ENCODE measurements around the gene HRAS. TPM values are rescaled to one million over a fixed set of nuclear protein-coding genes. Genes with fewer than 3 reads are reported as not detected.

Gene HRAS
- total RNA-seq, 5 donors from 2014 or later (not counting 1 experiment from before 2014, with no cell fraction given) = 27.6 to 53.4 (median 47.6) TPM

- Mint-ChIP-seq H3K36me3 (no peaks in the 10 kb centered on the region), H3K27ac (no peak overlapping the region), H3K4me1 (peaks cover under 1 to 18% (median 16%) of the 10 kb centered on the region in 3 donors), H3K9me3 (no peaks in the 10 kb centered on the region), H3K4me3 (no peak overlapping the region), H3K27me3 (no peaks in the 10 kb centered on the region)
- POLR2A ChIA-PET = no interaction called here
- Histone ChIP-seq H3K4me3 (ENCODE audit: control insufficient read depth in 1 of 2, extremely low read depth in 1 of 2, low read length in 1 of 2) (no peak overlapping the region), H3K36me3 (ENCODE audit: control insufficient read depth in 2 of 2, extremely low read depth in 1 of 2, insufficient read depth in 1 of 2, low read length in 1 of 2) (peaks cover 0 to 4% of the 10 kb centered on the region in 2 donors), H3K9me3 (no peaks in the 10 kb centered on the region), H3K4me1 (ENCODE audit: control insufficient read depth in 1 of 2, extremely low read depth in 1 of 2, insufficient read depth in 2 of 2, low read length in 2 of 2) (peaks cover 7 to 23% of the 10 kb centered on the region in 2 experiments), H3K27ac (ENCODE audit: low read length) (no peak overlapping the region), H3K27me3 (replicated peaks in 1 of 2; ENCODE audit: control insufficient read depth in 2 of 2, extremely low read depth in 1 of 2, insufficient read depth in 2 of 2, low read length in 1 of 2) (peaks cover 0 to 3% of the 10 kb centered on the region in 2 experiments)
- CTCF ChIA-PET = no interaction called here
- 84% methylated on average over 16 of the region's 20 CpGs for WGBS (ENCODE audit: insufficient coverage)
- no peak for ATAC-seq (replicated peaks in 1 of 4)
- no peak for DNase-seq
These were observed 6.1 kb upstream of the HRAS start for GRCh38 chr11:541433-541885.

GRCh38 chr11:540583-541432 lies 5.4 kb upstream of the HRAS start:
- H3K27ac ChIP-seq (ENCODE audit: low read length) = no peak overlapping the region
- Mint-ChIP-seq H3K27ac (no peak overlapping the region), H3K4me3 (no peak overlapping the region), H3K36me3 (no peaks in the 10 kb centered on the region), H3K9me3 (no peaks in the 10 kb centered on the region), H3K27me3 (no peaks in the 10 kb centered on the region), H3K4me1 (peaks cover 5 to 23% (median 20%) of the 10 kb centered on the region in 3 donors)
- ATAC-seq (replicated peaks in 1 of 4) (no peak), DNase-seq (peak in 1 of 35 experiments; percentile 1)
- WGBS (ENCODE audit: insufficient coverage) = 96% methylated on average over 16 of the region's 23 CpGs
- ChIA-PET CTCF (no interaction called here), POLR2A (no interaction called here)
- H3K4me3 ChIP-seq (ENCODE audit: control insufficient read depth in 1 of 2, extremely low read depth in 1 of 2, low read length in 1 of 2) = no peak overlapping the region
- H3K27me3 ChIP-seq (replicated peaks in 1 of 2; ENCODE audit: control insufficient read depth in 2 of 2, extremely low read depth in 1 of 2, insufficient read depth in 2 of 2, low read length in 1 of 2) = peaks cover 0 to 3% of the 10 kb centered on the region in 2 experiments
- H3K9me3 ChIP-seq = no peaks in the 10 kb centered on the region
- peaks cover 11 to 28% of the 10 kb centered on the region in 2 experiments for H3K4me1 ChIP-seq (ENCODE audit: control insufficient read depth in 1 of 2, extremely low read depth in 1 of 2, insufficient read depth in 2 of 2, low read length in 2 of 2)
- H3K36me3 ChIP-seq (ENCODE audit: control insufficient read depth in 2 of 2, extremely low read depth in 1 of 2, insufficient read depth in 1 of 2, low read length in 1 of 2) = peaks cover 0 to 4% of the 10 kb centered on the region in 2 donors

GRCh38 chr11:539971-540481 lies 4.7 kb upstream of the HRAS start:
- H3K36me3 ChIP-seq (ENCODE audit: control insufficient read depth in 2 of 2, extremely low read depth in 1 of 2, insufficient read depth in 1 of 2, low read length in 1 of 2) = peaks cover 0 to 4% of the 10 kb centered on the region in 2 donors
- POLR2A ChIA-PET = no interaction called here
- H3K4me3 Mint-ChIP-seq = no peak overlapping the region
- WGBS (ENCODE audit: insufficient coverage) = 86% methylated on average over 8 of the region's 8 CpGs
- H3K9me3 ChIP-seq = no peaks in the 10 kb centered on the region
- peaks cover 5 to 23% (median 20%) of the 10 kb centered on the region in 3 donors for H3K4me1 Mint-ChIP-seq
- no peaks in the 10 kb centered on the region for H3K27me3 Mint-ChIP-seq
- no peak overlapping the region for H3K4me3 ChIP-seq (ENCODE audit: control insufficient read depth in 1 of 2, extremely low read depth in 1 of 2, low read length in 1 of 2)
- peaks cover 11 to 28% of the 10 kb centered on the region in 2 experiments for H3K4me1 ChIP-seq (ENCODE audit: control insufficient read depth in 1 of 2, extremely low read depth in 1 of 2, insufficient read depth in 2 of 2, low read length in 2 of 2)
- CTCF ChIA-PET = no interaction called here
- peak in 1 of 35 experiments; percentile 7 for DNase-seq
- ATAC-seq (replicated peaks in 1 of 4) = no peak
- no peaks in the 10 kb centered on the region for H3K36me3 Mint-ChIP-seq
- H3K27ac ChIP-seq (ENCODE audit: low read length) = no peak overlapping the region
- H3K27me3 ChIP-seq (replicated peaks in 1 of 2; ENCODE audit: control insufficient read depth in 2 of 2, extremely low read depth in 1 of 2, insufficient read depth in 2 of 2, low read length in 1 of 2) = peaks cover 0 to 3% of the 10 kb centered on the region in 2 experiments
- H3K9me3 Mint-ChIP-seq = no peaks in the 10 kb centered on the region
- no peak overlapping the region for H3K27ac Mint-ChIP-seq

- H3K27ac ChIP-seq (ENCODE audit: low read length) = no peak overlapping the region
- 95% methylated on average over 16 of the region's 20 CpGs for WGBS (ENCODE audit: insufficient coverage)
- POLR2A ChIA-PET = no interaction called here
These were observed 3.2 kb upstream of the HRAS start for GRCh38 chr11:538431-539051.

GRCh38 chr11:537622-538430 lies 2.5 kb upstream of the HRAS start:
- ATAC-seq (replicated peaks in 1 of 4) = no peak
- H3K4me3 Mint-ChIP-seq = peak overlapping the region; percentile 54 to 91 (median 68)
- H3K27me3 ChIP-seq (replicated peaks in 1 of 2; ENCODE audit: control insufficient read depth in 2 of 2, extremely low read depth in 1 of 2, insufficient read depth in 2 of 2, low read length in 1 of 2) = no peaks in the 10 kb centered on the region
- ChIA-PET POLR2A (no interaction called here), CTCF (interaction anchor here in 1 of 2 donors (0.8 kb wide), 1 partner anchor 66 kb away, joined by 3 read pairs; no protein-coding TSS in a partner anchor)
- no peaks in the 10 kb centered on the region for H3K9me3 Mint-ChIP-seq
- peak overlapping the region; percentile 74 to 78 for H3K27ac Mint-ChIP-seq
- H3K4me1 Mint-ChIP-seq = peaks cover 5 to 27% (median 23%) of the 10 kb centered on the region in 3 donors
- peak in 1 of 35 experiments; percentile 4 for DNase-seq
- peaks cover 4 to 10% of the 10 kb centered on the region in 2 donors for H3K36me3 ChIP-seq (ENCODE audit: control insufficient read depth in 2 of 2, extremely low read depth in 1 of 2, insufficient read depth in 1 of 2, low read length in 1 of 2)
- peak overlapping the region; percentile 89 for H3K27ac ChIP-seq (ENCODE audit: low read length)
- H3K36me3 Mint-ChIP-seq = no peaks in the 10 kb centered on the region
- H3K4me3 ChIP-seq (ENCODE audit: control insufficient read depth in 1 of 2, extremely low read depth in 1 of 2, low read length in 1 of 2) = peak overlapping the region; percentile 49 to 53
- peaks cover 11 to 48% of the 10 kb centered on the region in 2 experiments for H3K4me1 ChIP-seq (ENCODE audit: control insufficient read depth in 1 of 2, extremely low read depth in 1 of 2, insufficient read depth in 2 of 2, low read length in 2 of 2)
- H3K9me3 ChIP-seq = no peaks in the 10 kb centered on the region
- 21% methylated on average over 12 of the region's 19 CpGs for WGBS (ENCODE audit: insufficient coverage)
- no peaks in the 10 kb centered on the region for H3K27me3 Mint-ChIP-seq

More at GRCh38 chr11:538431-539051, 3.2 kb upstream of the HRAS start:
- no peak for ATAC-seq (replicated peaks in 1 of 4)
- no peak overlapping the region for H3K4me3 Mint-ChIP-seq
- Histone ChIP-seq H3K9me3 (no peaks in the 10 kb centered on the region), H3K4me3 (ENCODE audit: control insufficient read depth in 1 of 2, extremely low read depth in 1 of 2, low read length in 1 of 2) (no peak overlapping the region), H3K27me3 (replicated peaks in 1 of 2; ENCODE audit: control insufficient read depth in 2 of 2, extremely low read depth in 1 of 2, insufficient read depth in 2 of 2, low read length in 1 of 2) (no peaks in the 10 kb centered on the region), H3K36me3 (ENCODE audit: control insufficient read depth in 2 of 2, extremely low read depth in 1 of 2, insufficient read depth in 1 of 2, low read length in 1 of 2) (peaks cover 4% of the 10 kb centered on the region in 2 donors), H3K4me1 (ENCODE audit: control insufficient read depth in 1 of 2, extremely low read depth in 1 of 2, insufficient read depth in 2 of 2, low read length in 2 of 2) (peaks cover 11 to 41% of the 10 kb centered on the region in 2 experiments)
- no peaks in the 10 kb centered on the region for H3K27me3 Mint-ChIP-seq
- CTCF ChIA-PET = no interaction called here
- H3K36me3 Mint-ChIP-seq = no peaks in the 10 kb centered on the region
- peak overlapping the region; percentile 55 to 78 for H3K27ac Mint-ChIP-seq
- peaks cover 5 to 27% (median 23%) of the 10 kb centered on the region in 3 donors for H3K4me1 Mint-ChIP-seq
- no peaks in the 10 kb centered on the region for H3K9me3 Mint-ChIP-seq
- peak in 1 of 35 experiments; percentile 4 for DNase-seq
